ENCODE results near the gene CCDC7.
"Not testable (repeated sequence)": the region's sequence is repeated elsewhere in the genome, so short reads cannot be mapped to it uniquely, and the experiment has no call there.

The CCDC7 gene

GRCh38 chr10:32598022-32598421, 152.1 kb downstream of the CCDC7 start:
- DNase-seq, result not testable (repeated sequence)

DNA sequence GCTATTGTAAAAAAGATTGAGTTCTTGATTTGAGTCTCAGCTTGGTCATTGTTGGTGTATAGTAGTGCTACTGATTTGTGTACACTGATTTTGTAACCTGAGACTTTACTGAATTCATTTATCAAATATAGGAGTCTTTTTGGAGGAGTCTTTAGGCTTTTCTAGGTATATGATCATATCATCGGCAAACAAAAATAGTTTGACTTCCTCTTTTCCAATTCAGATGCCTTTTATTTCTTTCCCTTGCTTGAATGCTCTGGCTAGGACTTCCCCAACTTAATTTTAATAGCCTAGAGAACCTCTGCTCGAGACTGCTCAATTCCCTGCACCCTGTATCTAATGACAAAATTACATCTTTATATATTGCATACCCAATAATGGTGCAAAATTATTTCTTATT, 154.4 kb downstream of the CCDC7 start:
- DNase-seq, result no peak

DNA sequence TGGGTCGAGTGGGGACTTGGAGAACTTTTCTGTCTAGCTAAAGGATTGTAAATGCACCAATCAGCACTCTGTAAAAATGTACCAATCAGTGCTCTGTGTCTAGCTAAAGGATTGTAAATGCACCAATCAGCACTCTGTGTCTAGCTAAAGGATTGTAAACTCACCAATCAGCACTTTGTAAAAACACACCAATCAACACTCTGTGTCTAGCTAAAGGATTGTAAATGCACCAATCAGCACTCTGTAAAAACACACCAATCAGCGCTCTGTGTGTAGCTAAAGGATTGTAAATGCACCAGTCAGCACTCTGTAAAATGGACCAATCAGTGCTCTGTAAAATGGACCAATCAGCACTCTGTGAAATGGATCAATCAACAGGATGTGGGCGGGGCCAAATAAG, 155.6 kb downstream of the CCDC7 start:
- DNase-seq, result not testable (repeated sequence)

DNA sequence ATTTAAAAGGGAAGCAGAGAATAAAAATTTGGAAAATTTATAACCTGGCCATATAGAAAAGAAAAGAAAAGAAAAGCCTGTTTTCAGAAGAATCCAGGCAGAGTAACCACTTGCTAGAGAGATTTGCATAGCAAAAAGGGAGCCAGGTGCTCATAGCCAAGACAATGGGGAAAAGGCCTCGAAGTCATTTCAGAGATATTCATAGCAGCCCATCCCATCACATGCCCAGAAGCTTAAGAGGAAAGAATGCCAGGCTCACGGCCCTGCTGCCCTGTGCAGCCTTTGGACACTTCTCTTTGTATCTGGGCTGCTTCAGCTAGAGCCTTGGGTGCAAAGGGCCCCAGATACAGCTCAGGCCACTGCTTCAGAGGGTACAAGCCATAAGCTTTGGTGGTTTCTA, 159.8 kb downstream of the CCDC7 start:
- no peak for DNase-seq

- not testable (repeated sequence) for DNase-seq
Observed at GRCh38 chr10:32610543-32610942, 164.6 kb downstream of the CCDC7 start.

GRCh38 chr10:32616438-32616837, 170.5 kb downstream of the CCDC7 start:
- DNase-seq, result no peak

DNA sequence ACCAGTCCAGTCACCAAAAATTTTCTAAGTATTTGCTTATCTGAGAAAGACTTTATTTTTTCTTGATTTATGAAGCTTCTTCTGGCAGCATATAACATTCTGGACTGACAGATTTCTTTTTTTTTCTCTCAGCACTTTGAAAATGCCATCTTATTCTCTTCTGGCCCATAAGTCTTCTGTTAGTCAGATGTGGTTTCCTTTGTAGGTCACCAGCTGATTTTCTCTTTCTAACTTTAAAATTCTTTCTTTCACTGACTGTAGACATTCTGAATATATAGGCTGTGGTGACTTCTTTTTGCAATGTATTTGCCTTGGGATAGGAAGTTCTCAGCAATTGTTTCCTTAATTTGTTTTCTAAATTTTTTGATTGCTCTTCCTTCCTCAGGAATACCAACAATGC, 172.5 kb downstream of the CCDC7 start:
- DNase-seq, result no peak

DNA sequence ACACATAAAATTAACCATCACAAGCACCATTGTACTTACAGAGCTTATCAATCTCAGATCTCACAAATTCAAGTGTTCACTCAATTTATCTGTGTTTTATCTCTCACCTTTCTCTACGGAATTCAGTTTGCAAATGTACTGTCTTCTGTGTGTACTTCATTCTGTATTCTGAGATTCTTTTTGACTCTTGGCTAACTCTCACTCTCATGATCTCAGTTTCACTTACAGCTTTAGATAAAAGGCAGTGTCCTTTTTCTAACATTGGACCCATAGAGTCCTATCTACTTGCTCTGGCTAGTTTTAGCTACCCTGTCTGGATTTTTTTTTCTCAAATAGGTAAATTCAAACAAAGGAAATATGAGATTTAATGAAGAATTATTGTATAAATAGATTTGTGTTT, 176.0 kb downstream of the CCDC7 start:
- no peak for DNase-seq

DNA sequence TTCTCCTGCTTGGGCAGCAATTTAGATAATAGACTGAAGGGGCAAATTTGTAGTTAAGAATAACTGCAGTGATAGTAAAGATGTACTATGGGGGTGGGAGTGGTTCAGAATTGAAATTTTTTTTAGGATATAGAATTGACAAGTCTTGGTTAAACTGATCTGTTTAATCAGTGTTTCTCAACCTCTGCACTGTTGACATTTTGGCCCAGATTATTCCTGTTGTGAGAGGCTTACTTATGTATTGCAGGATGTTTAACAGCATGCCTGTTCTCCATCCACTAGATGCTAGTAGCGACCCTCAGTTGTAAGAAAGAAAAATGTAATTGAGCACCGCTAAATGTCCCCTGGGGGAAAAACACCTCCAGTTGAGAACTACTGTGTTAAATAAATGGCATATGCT, 176.5 kb downstream of the CCDC7 start:
- no peak for DNase-seq

DNA sequence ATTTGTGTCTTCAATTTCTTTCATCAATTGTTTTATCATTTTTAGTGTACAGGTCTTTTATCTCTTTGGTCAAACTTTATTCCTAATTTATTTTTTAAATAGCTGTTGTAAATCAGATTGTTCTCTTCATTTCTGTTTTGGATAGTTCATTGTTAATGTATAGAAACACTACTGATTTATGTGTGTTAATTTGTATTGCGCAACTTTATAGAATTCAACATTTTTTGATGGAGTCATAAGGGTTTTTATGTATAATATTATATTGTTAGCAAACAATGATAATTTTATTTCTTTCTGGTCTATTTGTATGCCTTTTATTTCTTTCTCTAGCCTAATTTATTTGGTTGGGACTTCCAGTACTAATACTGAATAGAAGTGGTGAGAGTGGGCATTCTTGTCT, 181.2 kb downstream of the CCDC7 start:
- no peak for DNase-seq

GRCh38 chr10:32629910-32630309, 184.0 kb downstream of the CCDC7 start:
- no peak for DNase-seq

DNA sequence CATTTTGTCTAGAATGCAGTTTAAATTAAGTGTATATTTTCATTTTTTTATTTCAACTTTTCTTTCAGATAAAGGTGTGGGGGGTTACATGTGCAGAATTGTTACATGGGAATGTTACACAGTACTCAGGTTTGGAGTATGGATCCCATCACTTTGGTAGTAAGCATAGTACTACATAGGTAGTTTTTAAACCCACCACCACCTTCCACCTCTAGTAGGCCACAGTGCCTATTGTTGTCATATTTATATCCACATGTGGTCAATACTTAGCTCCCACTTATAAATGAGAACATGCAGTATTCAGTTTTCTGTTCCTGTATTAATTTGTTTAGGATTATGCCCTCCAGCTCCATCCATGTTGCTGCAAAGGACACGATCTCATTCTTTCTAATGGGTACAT, 200.6 kb downstream of the CCDC7 start:
- DNase-seq, result no peak

DNA sequence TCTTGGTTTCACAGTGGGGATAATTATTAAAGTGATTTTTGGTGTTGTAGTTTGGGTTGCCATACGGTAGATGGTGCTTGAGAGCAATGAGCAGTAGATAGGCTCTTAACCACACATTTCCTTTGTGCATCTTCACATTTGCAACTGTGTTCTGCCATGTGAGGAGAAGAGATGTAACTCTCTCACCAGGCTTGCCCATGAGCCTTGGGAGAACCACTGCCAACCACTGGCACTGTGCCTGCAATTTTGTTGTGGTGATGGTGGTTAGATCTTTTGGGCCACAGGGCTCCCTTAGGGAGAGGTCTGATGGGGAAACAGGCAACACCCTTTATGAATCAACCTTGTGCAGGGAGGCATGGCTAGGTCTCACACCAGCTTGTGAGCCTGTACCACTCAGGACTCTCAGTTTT, 204.3 kb downstream of the CCDC7 start:
- DNase-seq, result no peak

GRCh38 chr10:32657430-32657829, 211.5 kb downstream of the CCDC7 start:
- DNase-seq, result not testable (repeated sequence)

GRCh38 chr10:32661346-32661745, 215.4 kb downstream of the CCDC7 start:
- DNase-seq, result no peak

DNA sequence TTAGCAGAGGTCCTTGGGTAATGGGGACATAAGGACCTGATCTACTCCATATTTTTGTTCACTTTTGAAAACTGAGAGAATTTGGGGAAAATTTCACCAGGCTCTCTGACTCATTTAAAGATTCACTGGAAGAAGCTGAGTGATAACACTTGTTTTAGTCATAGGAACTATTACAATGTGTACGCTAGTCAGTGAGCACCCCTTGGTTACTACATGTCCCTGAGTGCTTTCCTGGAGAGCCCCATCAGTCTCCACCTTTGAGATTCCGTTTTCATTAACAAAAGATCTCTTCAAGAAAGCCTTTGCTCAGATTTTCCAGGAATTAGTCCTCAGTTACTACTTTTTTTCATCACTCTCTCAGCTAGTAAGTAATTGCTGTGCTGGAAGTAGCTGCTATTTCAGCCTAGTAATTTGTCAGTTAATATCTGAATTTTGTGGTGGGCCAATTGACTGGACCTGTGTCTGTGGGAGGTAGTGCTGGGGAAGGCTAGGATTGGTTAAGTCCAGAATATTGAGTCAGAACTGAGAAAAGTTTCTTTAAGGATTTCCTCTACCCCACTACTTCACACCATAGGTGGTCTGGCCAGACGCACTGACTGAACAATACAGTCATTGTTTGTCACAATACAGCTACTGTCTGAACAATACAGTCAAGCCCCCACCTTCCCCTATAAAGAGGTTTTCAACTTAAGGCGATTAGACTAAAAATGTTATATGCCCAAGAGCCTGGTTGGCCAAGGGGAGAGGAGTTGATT, 235.0 kb downstream of the CCDC7 start:
- no peak for DNase-seq

DNA sequence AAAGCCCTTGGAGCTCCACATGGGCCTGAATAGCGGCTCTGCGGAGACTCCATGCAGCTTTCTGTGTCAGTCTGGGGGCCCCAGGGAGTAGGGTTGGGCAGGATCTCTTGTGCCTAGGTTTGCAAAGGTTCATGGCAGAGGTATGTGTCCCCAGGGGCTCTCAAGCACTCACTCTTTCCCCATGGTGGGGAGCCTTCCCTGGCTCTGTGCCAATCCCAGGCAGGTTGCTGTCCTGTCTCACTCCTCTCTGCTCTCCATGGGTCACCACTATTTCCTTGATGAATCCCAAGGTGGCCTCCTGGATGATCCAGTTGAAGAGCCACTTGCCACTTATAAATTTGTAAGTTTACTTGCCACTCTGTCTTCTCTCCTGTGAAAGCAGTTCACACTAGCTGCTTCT, 238.4 kb downstream of the CCDC7 start:
- no peak for DNase-seq

GRCh38 chr10:32687116-32687515, 241.2 kb downstream of the CCDC7 start:
- no peak for DNase-seq

- DNase-seq, result no peak
Observed at GRCh38 chr10:32687546-32687945, 241.6 kb downstream of the CCDC7 start.

DNA sequence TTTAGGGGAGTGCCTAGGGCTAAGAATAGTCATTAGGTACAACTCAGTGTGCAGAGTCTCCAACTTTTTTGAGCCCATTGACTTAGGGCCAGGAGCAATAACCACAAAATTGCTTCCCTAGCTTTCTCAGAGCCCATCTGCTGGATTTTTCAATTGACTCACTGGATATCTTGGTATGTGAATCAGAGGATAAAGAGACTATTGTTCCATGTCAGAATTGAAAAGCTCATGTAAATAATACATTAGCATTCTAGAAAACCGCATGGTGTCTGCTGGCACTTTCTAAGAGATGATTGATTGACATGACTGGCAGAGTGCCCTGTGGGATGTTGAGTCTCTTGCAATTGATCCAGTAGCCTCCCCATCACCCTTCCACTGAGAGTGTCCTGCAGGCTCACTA, 246.2 kb downstream of the CCDC7 start:
- DNase-seq, result no peak

DNA sequence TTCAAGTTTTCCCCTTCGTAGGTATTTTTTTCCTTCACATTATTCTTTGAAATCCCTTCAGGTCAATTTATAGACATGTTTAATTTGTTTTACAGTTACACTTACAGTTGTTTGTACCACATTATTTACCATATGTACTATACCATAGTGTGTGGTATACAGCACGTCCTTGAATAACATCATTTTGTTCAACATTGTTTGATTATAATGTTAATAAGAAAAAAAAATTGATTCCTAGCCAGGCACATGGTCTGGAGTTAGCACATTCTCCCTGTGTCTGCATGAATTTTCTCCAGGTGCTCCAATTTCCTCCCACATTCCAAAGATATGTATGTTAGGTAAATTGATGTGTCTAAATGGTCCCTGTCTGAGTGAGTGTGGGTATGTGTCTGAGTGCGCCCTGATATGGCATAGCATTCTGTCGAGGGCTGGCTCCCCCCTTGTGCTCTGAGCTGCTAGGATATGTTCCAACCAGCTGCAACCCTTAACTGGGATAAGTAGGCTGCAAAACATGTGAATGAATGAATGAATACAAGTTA, 247.6 kb downstream of the CCDC7 start:
- DNase-seq, result no peak

DNA sequence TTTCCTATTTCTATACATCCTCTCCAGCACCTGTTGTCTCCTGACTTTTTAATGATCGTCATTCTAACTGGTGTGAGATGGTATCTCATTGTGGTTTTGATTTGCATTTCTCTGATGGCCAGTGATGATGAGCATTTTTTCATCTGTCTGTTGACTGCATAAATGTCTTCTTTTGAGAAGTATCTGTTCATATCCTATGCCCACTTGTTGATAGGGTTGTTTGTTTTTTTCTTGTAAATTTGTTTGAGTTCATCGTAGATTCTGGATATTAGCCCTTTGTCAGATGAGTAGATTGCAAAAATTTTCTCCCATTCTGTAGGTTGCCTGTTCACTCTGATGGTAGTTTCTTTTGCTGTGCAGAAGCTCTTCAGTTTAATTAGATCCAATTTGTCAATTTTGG, 253.7 kb downstream of the CCDC7 start:
- DNase-seq, result not testable (repeated sequence)

GRCh38 chr10:32713560-32713959, 267.6 kb downstream of the CCDC7 start:
- no peak for DNase-seq

GRCh38 chr10:32731527-32731926, 285.6 kb downstream of the CCDC7 start:
- no peak for DNase-seq

- DNase-seq, result no peak
Observed at GRCh38 chr10:32738958-32739357, 293.0 kb downstream of the CCDC7 start.
